HuH-7 (cell line): ENCODE data around the gene MPP4.

Source experiments
- DNase-seq: peaks from one replicate; pipeline ENCODE4 v3.0.0; 2011; ENCODE audit warnings: low spot score

MPP4 gene, protein sequence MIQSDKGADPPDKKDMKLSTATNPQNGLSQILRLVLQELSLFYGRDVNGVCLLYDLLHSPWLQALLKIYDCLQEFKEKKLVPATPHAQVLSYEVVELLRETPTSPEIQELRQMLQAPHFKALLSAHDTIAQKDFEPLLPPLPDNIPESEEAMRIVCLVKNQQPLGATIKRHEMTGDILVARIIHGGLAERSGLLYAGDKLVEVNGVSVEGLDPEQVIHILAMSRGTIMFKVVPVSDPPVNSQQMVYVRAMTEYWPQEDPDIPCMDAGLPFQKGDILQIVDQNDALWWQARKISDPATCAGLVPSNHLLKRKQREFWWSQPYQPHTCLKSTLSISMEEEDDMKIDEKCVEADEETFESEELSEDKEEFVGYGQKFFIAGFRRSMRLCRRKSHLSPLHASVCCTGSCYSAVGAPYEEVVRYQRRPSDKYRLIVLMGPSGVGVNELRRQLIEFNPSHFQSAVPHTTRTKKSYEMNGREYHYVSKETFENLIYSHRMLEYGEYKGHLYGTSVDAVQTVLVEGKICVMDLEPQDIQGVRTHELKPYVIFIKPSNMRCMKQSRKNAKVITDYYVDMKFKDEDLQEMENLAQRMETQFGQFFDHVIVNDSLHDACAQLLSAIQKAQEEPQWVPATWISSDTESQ

GRCh38 chr2:201698588-201699226 lies at the start of gene MPP4:
Gene MPP4 (minus strand): TSS chr2:201698644. CDS start chr2:201693954, 4,690 bp downstream.
- no peak for DNase-seq

DNA sequence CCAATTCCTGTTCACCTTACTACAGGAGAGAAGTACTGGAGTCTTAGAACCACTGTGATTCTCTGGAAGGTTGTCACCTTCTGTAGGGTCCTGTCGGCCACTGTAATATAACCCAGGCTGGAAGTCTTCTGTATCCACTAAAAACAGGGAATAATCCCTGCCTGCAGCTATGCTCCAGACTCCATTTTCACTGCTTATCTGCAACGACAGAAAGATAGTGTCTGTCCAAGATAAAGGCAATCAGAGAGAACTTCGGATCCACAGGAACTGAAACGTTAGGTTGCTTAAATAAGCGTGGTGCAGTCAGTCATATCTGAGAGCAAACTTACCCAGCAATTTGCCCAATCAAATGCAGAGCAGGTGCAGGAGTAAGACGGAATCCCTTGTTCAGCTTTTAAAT lies 48.1 kb upstream of the MPP4 start:
- no peak for DNase-seq

DNA sequence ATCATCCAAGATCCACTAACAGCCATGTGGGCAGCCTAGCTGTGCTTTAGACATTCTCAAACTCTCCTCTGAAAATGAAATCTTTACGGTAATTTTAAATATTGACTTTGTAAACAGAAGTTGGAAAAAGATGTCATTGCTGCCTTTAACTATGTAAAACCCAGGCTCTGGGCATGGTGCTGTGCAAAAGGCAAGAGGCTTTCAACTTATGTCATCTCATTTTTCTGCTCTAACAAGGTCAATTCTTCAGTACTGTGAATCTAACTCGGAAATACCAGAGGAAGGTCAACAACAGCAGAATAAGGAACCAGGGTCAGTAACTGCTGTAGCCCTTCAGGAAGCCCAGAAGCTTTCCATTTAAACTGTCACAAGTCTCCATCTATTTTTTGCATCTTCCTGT lies 37.0 kb upstream of the MPP4 start:
- no peak for DNase-seq

GRCh38 chr2:201734111-201734510 lies 35.7 kb upstream of the MPP4 start:
- DNase-seq = no peak

DNA sequence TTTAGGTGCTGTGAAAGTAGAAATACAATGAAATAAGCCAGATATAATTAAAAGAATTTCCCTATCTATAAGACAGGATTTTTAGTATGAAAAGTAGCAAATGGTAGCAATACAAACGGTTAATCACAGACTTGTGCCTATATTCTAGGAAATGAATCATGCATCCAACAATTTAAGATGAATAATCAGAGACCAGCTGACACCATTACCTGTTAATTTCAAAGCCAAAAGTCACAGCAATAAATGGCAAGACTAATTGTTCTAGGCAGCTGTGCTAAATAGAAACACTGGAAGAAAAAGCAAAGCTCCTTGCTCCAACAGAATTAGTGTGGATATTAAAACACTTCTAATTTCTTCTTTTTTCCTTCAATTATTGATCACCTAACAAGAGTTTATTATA lies 35.1 kb upstream of the MPP4 start:
- no peak for DNase-seq

GRCh38 chr2:201730651-201731285 lies 32.3 kb upstream of the MPP4 start:
- DNase-seq = no peak

DNA sequence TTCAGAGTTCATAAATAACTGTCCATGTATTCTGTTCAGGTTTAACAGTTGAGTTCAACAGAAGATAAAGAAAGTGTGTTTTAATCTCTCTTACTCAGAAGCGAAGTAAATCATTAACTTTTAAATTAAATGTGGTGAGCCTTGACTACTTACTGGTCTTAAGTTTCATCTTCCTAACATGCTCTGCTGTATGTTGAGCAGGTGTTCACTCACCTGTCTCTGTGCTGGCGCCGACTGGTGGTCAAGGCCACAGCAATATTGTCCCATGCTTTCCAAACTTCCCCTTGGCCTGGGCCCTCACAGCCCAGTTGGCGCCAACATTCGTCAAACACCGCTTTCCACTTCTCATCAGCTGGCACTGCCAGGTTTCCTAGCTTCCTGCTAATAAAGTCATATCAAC lies 17.0 kb upstream of the MPP4 start:
- DNase-seq = no peak

GRCh38 chr2:201712726-201713125 lies 14.3 kb upstream of the MPP4 start:
- DNase-seq = no peak

- no peak for DNase-seq
Measured at GRCh38 chr2:201709747-201710146, 11.3 kb upstream of the MPP4 start.

DNA sequence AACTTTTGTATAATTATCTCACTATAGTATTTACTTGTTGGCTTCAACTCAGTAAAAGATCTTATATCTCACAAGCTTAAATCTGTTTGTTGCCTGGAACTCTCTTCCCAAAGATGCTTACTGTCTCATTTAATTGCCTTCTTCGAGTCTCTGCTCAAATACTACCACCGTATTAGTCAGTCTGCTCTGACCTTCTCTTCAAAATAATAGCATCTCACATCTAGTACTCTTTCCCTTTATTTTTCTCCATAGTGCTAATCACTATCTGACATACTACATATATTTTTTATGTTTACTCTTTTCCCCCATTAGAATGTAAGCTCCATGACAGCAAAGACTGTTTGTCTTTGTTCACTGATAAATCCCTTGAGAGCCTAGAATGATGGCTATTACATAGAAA lies 10.6 kb upstream of the MPP4 start:
- no peak for DNase-seq

DNA sequence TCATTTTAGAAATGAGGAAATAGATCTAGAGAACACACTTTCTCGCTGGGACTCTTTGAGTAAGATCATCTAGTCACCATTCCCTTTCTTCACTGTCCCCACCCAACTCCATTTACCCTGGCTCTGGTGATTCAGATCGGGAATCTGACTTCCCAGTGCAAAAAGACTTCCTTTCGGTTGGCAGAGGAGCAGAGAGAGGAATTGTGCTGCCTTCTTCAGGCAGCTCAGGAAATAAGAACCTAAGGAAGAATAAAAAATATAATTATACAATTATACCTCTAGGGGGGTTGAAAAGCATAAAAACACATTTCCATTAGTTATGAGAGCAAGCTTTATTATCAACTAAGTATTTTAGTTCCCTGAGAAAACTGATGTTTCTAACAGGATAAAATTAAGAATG lies 9.3 kb upstream of the MPP4 start:
- DNase-seq = no peak

- DNase-seq = no peak
Measured at GRCh38 chr2:201707142-201707541, 8.7 kb upstream of the MPP4 start.

DNA sequence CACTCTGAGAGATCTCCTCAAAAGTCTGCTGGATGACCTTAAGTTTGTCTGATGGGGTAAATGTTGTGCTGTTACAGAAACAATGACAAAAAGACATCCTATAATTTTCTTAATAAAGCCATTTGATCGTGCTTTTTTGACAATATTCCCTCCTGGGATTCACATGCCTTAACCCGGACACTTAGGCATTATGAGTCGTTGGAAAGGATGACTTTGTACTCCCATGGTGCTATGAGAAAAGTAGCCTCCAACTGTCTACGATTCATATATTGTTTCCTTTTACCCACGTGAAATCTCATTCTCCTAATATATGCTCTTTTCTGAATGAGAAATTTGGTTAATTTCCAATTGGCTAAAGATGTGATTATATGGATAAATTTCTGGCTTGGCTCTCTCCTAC lies 6.1 kb upstream of the MPP4 start:
- DNase-seq = no peak

DNA sequence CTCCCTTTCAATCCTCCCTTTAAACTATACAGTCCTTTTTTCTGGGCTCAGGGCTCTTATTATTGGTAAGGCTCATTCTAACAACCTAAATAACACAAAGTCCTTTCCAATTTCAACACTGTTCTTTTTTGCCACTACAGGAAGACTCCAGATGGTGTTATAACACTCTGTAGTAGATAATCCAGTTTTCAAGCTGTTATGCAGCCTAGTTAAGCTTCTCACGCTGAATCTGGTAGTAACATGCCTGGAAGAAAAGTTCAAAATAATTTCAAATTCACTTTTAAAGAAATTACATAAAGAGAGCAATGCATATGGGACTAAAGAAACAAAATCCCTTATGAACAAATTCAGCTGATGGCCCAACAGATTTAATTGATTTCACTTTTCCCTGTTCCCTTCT lies 3.2 kb upstream of the MPP4 start:
- no peak for DNase-seq

- DNase-seq = no peak
Measured at GRCh38 chr2:201699416-201699815, 972 bp upstream of the MPP4 start.

DNA sequence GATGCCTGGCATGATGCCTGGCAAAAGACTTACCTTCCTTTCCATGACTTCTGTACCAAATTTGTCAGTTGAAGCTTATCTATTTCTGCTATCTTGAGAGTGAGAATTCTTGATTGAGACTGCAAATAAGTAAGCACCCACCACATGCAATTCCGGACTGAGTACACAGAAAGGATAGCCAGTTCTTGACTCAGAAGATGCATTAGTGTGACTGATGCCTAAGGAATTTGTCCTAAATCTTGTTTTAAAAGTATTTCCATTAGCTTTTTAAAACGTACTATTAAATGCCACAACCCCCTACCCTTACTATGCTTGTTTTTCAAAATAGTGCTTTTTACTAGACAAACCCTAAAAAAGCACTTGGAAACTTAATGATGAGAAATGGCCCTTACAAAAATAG lies 545 bp downstream of the MPP4 start:
- DNase-seq = no peak

DNA sequence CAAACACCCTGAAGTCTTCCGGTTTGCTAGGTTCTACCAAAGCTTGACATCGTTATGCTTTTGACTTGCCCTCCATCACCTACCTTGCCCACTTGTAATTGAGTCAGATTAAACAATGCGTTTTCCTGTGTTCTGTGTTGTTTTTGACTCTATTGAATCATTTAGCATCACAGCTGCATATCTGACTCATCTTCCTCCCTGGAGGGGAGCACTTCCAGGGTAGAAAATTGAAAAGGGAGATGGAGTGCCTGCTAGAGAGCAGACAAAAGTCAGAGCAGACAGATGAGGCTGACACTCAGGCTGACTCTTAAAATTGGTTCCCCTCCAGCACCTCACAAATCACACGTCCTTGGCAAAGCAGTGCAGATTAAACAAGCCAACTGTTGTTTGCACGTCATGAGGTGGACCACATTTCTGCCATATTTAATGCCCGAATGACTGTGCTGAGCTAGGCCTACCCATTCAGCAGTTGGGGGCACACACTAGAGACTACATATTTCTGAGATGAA lies 2.2 kb downstream of the MPP4 start:
- no peak for DNase-seq

- no peak for DNase-seq
Measured at GRCh38 chr2:201685156-201685555, 13.3 kb downstream of the MPP4 start.

DNA sequence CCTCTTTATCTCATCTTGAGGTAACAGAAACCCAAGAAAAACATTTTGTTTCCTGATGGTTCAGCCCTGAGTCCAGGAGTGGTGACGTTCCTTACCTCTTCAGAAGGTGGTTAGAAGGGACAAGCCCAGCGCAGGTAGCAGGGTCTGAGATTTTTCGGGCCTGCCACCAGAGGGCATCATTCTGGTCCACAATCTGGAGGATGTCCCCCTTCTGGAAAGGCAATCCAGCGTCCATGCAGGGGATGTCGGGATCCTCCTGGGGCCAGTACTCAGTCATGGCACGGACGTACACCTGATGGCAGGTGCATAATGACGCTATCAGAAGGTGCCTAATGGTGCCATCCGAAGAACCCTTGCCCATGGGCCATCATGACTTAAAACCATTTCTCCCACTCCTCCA lies 17.7 kb downstream of the MPP4 start:
- peak; percentile 69 for DNase-seq

DNA sequence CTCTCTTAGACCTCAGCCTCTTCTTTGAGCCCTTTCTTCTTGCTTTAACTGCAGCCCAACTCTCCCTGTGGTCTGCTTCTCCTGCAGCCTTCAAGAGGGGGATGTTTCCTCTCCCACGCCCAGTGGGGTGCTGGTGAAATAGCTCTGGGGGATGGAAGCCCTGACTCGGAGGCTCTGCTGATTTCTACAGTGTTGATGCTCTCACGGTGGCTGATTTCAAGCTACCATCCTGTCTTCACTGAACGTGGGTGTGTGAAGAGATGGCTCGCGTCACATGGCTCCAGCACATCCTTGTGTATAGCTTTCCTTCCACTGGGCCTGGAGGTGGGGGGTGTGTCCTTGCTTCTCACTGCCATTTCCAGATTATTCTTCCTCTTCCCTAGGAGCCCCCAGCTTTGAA lies 20.0 kb downstream of the MPP4 start:
- no peak for DNase-seq

DNA sequence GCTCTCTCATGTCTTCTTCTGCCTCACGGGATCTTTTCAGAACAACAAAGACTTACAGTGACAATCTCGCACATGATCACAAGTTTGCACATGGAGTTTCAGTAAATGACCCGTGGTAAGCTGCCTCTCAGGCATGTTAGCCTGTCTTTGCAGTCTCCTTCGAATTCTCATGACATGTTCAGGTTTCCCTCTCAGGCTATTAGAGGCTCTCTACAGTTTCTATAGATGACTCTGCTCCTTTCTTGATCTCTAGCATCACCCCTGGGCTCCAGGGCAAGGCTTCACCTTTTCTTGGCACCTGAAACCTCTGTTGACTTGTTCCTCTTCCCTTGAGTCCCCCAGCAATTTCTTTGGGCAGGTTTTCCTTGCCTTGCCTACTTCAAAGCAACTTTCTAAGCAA lies 23.0 kb downstream of the MPP4 start:
- no peak for DNase-seq

GRCh38 chr2:201674794-201675193 lies 23.6 kb downstream of the MPP4 start:
- DNase-seq = no peak

- no peak for DNase-seq
Measured at GRCh38 chr2:201674298-201674697, 24.1 kb downstream of the MPP4 start.
